GM19035 (cell line): ENCODE results near the gene MYLK.
"Not testable (repeated sequence)": the region's sequence is repeated elsewhere in the genome, so short reads cannot be mapped to it uniquely, and the experiment has no call there.

Source experiments
- ATAC-seq: cut with Tn5 transposase; IDR thresholded peaks from one replicate; pipeline ENCODE4 v1.9.1; 2021; ENCODE audit not compliant: unreplicated experiment

MYLK gene, protein sequence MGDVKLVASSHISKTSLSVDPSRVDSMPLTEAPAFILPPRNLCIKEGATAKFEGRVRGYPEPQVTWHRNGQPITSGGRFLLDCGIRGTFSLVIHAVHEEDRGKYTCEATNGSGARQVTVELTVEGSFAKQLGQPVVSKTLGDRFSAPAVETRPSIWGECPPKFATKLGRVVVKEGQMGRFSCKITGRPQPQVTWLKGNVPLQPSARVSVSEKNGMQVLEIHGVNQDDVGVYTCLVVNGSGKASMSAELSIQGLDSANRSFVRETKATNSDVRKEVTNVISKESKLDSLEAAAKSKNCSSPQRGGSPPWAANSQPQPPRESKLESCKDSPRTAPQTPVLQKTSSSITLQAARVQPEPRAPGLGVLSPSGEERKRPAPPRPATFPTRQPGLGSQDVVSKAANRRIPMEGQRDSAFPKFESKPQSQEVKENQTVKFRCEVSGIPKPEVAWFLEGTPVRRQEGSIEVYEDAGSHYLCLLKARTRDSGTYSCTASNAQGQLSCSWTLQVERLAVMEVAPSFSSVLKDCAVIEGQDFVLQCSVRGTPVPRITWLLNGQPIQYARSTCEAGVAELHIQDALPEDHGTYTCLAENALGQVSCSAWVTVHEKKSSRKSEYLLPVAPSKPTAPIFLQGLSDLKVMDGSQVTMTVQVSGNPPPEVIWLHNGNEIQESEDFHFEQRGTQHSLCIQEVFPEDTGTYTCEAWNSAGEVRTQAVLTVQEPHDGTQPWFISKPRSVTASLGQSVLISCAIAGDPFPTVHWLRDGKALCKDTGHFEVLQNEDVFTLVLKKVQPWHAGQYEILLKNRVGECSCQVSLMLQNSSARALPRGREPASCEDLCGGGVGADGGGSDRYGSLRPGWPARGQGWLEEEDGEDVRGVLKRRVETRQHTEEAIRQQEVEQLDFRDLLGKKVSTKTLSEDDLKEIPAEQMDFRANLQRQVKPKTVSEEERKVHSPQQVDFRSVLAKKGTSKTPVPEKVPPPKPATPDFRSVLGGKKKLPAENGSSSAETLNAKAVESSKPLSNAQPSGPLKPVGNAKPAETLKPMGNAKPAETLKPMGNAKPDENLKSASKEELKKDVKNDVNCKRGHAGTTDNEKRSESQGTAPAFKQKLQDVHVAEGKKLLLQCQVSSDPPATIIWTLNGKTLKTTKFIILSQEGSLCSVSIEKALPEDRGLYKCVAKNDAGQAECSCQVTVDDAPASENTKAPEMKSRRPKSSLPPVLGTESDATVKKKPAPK (N-terminal part only)

DNA sequence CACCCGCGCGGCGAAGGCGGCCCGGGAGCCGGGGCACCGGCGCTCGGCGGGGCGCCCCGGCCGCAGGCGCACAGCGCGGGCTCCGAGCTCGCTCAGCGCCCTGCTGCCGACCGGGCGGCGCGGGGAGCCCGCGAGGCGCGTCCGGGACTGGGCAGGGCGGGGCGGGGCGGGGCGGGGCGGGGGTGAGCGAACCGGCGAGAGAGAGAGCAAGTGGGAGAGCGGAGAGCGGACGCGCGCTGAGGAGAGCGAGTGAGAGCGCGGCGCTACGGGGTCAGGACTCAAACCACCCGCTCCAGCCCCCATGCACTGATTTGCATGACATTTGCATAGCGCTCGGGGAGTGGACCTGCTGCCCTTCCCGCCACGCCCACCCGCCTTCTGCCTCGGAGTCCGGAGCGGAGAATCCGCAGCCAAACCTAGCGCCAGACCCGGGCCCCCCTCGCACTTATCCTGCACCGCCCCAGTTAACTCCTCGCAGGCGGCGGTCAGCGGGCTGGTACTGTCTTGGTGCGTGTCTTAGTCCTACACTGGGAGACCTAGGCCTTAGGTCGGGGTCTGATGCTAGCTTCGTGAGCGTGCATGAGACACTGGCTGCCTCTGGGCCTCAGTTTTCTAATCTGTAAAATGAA, at the start of gene MYLK:
MYLK (minus strand) TSS at position 130 of the 629 bp plus-strand sequence. CDS start 90,491 bp downstream, outside the sequence.
- peak; percentile 82 for ATAC-seq

GRCh38 chr3:123930445-123930844, 46.3 kb upstream of the MYLK start:
- no peak for ATAC-seq

DNA sequence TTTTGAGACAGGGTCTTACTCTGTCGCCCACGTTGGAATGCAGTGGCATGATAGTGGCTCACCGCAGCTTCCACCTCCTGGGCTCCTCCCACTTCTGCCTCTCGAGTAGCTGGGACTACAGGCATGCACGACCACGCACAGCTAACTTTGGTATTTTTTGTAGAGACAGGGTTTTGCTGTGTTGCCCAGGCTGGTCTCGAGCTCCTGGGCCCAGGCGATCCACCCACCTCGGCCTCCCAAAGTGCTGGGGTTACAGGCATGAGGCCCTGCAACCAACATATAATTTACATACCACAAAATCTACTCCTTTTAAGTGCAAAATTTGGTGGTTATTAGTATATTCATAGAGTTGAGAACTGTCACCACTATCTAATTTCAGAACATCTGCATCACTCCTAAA, 45.2 kb upstream of the MYLK start:
- no peak for ATAC-seq

DNA sequence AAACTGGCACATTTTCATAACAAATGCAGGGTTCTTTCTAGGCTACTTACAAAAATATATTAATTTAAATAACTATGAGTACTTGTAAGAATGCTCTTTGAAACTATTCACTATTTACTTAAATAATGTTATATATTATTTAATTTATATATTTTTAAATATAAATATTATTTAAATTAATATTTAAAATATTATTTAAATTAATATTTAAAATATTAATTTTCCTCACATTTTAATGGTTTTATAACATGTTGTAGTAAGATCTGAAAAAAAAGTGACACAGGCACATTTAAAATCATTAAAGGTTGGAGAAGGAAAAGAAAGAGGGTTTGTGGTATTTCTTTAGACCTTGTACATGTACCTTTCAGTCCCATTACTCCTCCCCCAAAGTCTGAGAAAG, 42.3 kb upstream of the MYLK start:
- no peak for ATAC-seq

GRCh38 chr3:123920868-123921267, 36.7 kb upstream of the MYLK start:
- no peak for ATAC-seq

GRCh38 chr3:123920383-123920782, 36.3 kb upstream of the MYLK start:
- ATAC-seq = no peak

DNA sequence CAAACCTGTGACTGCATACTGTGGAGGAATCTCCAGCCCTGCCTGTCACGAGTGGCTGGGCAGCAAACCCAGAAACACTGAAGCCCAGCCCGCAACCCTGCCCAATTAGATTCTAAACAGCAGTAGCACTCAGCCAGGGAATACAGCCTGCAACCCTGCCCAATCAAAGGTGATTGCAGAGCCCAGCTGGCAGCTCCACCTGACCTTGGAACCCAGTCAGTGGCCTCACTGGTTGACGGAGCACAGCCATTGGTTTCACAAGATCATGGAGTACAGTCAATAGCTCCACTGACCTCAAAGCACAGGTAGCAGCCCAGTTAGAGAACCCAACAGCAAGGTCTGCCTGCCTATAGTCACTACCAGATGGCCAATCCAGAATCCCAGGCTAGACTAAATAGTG, 35.2 kb upstream of the MYLK start:
- no peak for ATAC-seq

DNA sequence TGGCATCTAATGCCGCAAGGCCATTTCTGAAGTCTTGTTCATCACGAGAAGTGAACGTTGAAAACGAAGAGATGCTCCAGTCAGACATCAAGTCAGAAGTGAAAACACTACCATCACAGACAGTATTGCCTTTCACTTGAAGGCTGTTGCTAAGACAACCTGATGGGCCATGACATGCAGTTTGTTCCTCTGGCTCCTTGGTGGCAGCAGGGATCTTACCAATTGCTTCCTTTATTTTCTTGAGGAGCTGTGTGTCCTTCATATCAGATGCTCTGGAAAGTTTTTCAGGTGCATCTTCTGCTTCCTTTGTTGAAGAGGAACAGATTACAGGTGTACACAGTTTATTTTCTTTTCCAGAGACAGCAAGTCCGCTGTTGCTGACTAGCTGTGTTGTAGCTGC, 30.7 kb upstream of the MYLK start:
- ATAC-seq = no peak

DNA sequence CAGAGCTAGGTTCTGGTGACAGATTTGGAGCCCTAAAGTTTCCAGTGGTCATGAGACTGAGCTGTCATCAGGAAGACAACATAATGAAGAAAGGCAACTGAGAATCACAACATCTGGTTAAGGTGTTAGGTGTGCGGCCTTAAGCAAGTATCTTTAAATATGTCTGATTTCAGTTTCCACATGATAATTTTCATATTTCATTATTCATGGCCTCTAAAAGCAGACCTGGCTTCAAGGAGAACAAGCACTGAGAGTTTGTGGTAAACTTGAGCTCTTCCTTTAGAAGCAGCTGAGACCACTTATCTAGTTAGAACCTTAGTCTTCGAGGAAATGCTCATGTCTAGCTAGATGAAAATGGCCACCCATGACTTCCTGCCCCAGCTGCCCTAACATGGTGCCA, 25.7 kb upstream of the MYLK start:
- no peak for ATAC-seq

GRCh38 chr3:123907720-123908119, 23.6 kb upstream of the MYLK start:
- no peak for ATAC-seq

DNA sequence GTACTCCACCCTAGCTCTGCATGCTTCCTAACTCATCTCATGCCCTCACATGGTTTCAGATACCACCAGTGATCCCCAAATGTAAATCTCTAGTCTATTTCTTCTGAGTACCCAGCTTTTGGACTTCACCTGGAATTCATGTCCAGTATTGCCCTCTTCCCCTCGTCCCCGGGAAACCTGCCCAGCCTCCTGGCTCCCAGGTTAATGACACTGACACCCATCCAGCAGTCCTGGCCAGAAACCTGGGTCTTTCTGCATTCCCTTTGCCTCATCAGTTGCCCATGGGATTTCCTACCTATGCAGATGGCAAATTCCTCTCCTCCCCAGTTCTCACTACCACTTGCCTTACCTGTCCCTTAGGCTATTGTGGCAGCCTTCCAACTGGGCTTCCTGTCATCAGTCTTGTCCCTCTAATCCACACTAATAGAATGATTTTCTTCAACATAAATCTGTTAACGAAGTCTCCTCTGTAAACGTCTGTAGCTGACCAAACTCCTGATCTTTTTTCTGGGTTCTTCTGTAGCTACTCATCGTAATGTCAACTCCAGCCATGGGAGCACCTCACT, 15.3 kb upstream of the MYLK start:
- ATAC-seq = no peak

DNA sequence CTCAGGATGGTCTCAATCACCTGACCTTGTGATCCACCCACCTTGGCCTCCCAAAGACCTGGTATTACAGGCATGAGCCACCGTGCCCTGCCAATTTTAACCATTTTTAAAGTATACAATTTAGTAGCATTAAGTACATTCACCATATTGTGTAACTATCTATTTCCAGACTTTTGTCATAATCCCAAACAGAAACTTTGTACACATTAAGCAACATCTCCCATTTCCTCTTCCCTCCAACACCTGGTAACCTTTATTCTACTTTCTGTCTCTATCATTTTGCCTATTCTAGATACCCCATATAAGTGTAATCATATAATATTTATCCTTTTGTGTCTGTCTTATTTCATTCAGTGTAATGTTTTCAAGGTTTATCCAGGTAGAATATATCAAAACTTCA, 8.9 kb upstream of the MYLK start:
- no peak for ATAC-seq

- no peak for ATAC-seq
Observed at GRCh38 chr3:123892195-123892594, 8.1 kb upstream of the MYLK start.

GRCh38 chr3:123890991-123891390, 6.9 kb upstream of the MYLK start:
- not testable (repeated sequence) for ATAC-seq

DNA sequence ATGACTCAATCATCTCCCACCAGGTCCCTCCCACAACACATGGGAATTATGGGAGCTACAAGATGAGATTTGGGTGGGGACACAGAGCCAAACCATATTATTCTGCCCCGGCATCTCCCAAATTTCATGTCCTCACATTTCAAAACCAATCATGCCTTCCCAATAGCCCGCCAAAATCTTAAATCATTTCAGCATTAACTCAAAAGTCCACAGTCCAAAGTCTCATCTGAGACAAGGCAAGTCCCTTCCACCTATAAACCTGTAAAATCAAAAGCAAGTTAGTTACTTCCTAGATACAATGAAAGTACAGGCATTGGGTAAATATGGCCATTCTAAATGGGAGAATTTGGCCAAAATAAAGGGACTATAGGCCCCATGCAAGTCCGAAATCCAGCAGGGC, 6.0 kb upstream of the MYLK start:
- ATAC-seq = not testable (repeated sequence)

- ATAC-seq = no peak
Observed at GRCh38 chr3:123884993-123885392, 861 bp upstream of the MYLK start.

DNA sequence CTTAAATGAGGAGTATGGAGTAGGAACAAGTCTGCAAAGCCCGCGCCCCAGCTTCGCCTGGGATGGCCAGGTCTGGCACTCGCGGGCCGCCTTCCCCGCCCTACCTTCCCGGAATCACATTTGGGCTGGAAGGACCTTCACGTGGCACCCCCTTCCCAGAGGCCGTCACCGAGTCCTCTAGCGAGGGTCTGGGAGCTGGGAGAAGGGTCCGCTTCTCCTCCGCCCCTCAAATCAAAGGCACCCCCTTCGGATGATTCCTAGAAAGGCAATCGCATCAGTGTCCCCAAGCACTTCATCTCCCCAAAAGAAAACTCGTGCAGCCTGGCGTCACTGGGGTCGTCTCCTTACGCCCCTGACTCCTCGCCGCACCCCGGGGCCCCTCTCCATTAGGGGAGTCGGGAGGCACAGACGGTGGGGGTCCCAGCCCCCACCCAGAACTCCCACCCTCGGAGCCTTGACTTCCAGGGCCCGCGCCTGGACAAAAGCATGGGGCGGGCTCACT, 380 bp downstream of the MYLK start:
- ATAC-seq = no peak

GRCh38 chr3:123883111-123883510, 1.0 kb downstream of the MYLK start:
- no peak for ATAC-seq

DNA sequence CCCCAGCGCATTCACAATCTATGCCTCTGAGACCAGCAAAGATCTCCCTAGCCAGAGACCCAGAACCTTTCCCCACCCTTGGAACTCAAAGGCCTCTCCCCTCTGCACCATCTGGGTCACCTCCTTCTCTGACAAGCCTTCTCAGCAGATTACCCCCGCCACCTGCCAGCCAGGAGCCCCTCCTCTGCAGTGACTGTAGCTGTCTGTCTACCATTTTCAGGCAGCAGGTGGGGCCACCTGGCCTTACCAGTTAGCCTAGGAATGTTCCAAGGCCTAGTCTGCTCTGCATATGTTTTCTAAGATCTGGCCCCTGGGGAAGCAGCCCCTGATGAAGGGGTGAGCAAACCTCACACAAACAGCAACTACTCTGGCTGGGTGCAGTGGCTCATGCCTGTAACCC, 2.4 kb downstream of the MYLK start:
- ATAC-seq = no peak

- no peak for ATAC-seq
Observed at GRCh38 chr3:123880998-123881561, 3.1 kb downstream of the MYLK start.
